Measurements from ENCODE around the gene MXRA8.
"Not testable (repeated sequence)": the region's sequence is repeated elsewhere in the genome, so short reads cannot be mapped to it uniquely, and the experiment has no call there.

Gene MXRA8

GRCh38 chr1:1358433-1359271 is at the start of gene MXRA8:
TSS of gene MXRA8 (minus strand) at chr1:1358555. CDS start at chr1:1358504, 51 bp downstream.
- in situ Hi-C loops (cut with HindIII; ENCODE audit: low sequenced_read_pairs) = no loop called here

GRCh38 chr1:1407636-1408318 is 49.4 kb upstream of the MXRA8 start:
- in situ Hi-C loops (cut with HindIII; ENCODE audit: low sequenced_read_pairs) = no loop called here

GRCh38 chr1:1406821-1407635 is 48.7 kb upstream of the MXRA8 start, which contains the start of gene MRPL20:
TSS of gene MRPL20 (minus strand) at chr1:1407293. CDS start at chr1:1407217, 76 bp downstream.
- in situ Hi-C loops (cut with HindIII; ENCODE audit: low sequenced_read_pairs) = no loop called here

GRCh38 chr1:1406101-1406820 is 47.9 kb upstream of the MXRA8 start:
- in situ Hi-C loops (cut with HindIII; ENCODE audit: low sequenced_read_pairs) = no loop called here

GRCh38 chr1:1403653-1404052 is 45.3 kb upstream of the MXRA8 start:
- in situ Hi-C loops (cut with HindIII; ENCODE audit: low sequenced_read_pairs) = no loop called here

GRCh38 chr1:1402901-1403392 is 44.6 kb upstream of the MXRA8 start:
- in situ Hi-C loops (cut with HindIII; ENCODE audit: low sequenced_read_pairs) = not testable (repeated sequence)

GRCh38 chr1:1402072-1402900 is 43.9 kb upstream of the MXRA8 start:
- in situ Hi-C loops (cut with HindIII; ENCODE audit: low sequenced_read_pairs) = no loop called here

- in situ Hi-C loops (cut with HindIII; ENCODE audit: low sequenced_read_pairs) = no loop called here
Measured at GRCh38 chr1:1401457-1402010, 43.2 kb upstream of the MXRA8 start.

- in situ Hi-C loops (cut with HindIII; ENCODE audit: low sequenced_read_pairs) = no loop called here
Measured at GRCh38 chr1:1400576-1401456, 42.5 kb upstream of the MXRA8 start.

- in situ Hi-C loops (cut with HindIII; ENCODE audit: low sequenced_read_pairs) = no loop called here
Measured at GRCh38 chr1:1399872-1400575, 41.7 kb upstream of the MXRA8 start.

GRCh38 chr1:1399187-1399871 is 41.0 kb upstream of the MXRA8 start, which contains the start of gene CCNL2:
TSS of gene CCNL2 (minus strand) at chr1:1399335. CDS start at chr1:1399306, 29 bp downstream.
- in situ Hi-C loops (cut with HindIII; ENCODE audit: low sequenced_read_pairs) = no loop called here

- in situ Hi-C loops (cut with HindIII; ENCODE audit: low sequenced_read_pairs) = no loop called here
Measured at GRCh38 chr1:1398677-1399186, 40.4 kb upstream of the MXRA8 start.

GRCh38 chr1:1397839-1398523 is 39.6 kb upstream of the MXRA8 start:
- in situ Hi-C loops (cut with HindIII; ENCODE audit: low sequenced_read_pairs) = no loop called here

- in situ Hi-C loops (cut with HindIII; ENCODE audit: low sequenced_read_pairs) = no loop called here
Measured at GRCh38 chr1:1395166-1395565, 36.8 kb upstream of the MXRA8 start.

- in situ Hi-C loops (cut with HindIII; ENCODE audit: low sequenced_read_pairs) = no loop called here
Measured at GRCh38 chr1:1394116-1394515, 35.8 kb upstream of the MXRA8 start.

GRCh38 chr1:1393428-1393827 is 35.1 kb upstream of the MXRA8 start:
- in situ Hi-C loops (cut with HindIII; ENCODE audit: low sequenced_read_pairs) = no loop called here
